Measurements from ENCODE around the gene HOXB4. TPM values are rescaled to one million over a fixed set of nuclear protein-coding genes. Genes with fewer than 3 reads are reported as not detected.
A peak's percentile ranks its signal among the peaks of the same experiment; 100 is the strongest.

Gene HOXB4
- total and polyA plus RNA-seq, 4 donors: 1.4 to 6.7 (median 2.6) TPM

GRCh38 chr17:48574505-48575065, 3.6 kb downstream of the HOXB4 start:
- WGBS, 2 donors: 47 to 66% methylated on average over 8 of the region's 8 CpGs
- Histone ChIP-seq H3K9ac (ENCODE audit: insufficient read depth in 1 of 2, low read length in 2 of 2) (peak overlapping the region; percentile 59 to 96), H3K36me3 (ENCODE audit: control insufficient read depth in 4 of 4, insufficient read depth in 4 of 4, low read length in 4 of 4) (peaks cover 0 to 32% (median 1%) of the 10 kb centered on the region in 4 donors), H3K4me3 (no peak overlapping the region), H3K27me3 (ENCODE audit: control insufficient read depth in 3 of 3, insufficient read depth in 3 of 3, low read length in 2 of 3) (peaks cover 0 to 70% (median 15%) of the 10 kb centered on the region in 3 donors), H3K27ac (ENCODE audit: low read depth in 1 of 2, low read length in 1 of 2) (peak overlapping the region in 1 of 2 donors; percentile 46), H3K4me1 (ENCODE audit: control insufficient read depth in 5 of 5, insufficient read depth in 5 of 5, low read length in 5 of 5) (peaks cover 0 to 82% (median 0%) of the 10 kb centered on the region in 5 donors), H3K9me3 (ENCODE audit: control insufficient read depth in 4 of 4, insufficient read depth in 3 of 4, low read length in 3 of 4) (no peaks in the 10 kb centered on the region)
- TF ChIP-seq CTCF (IDR thresholded peaks at IDR 0.05; ENCODE audit: control extremely low read depth, extremely low read depth): no peak
- DNase-seq (peak in 1 of 3 donors; percentile 67), ATAC-seq (ENCODE audit: insufficient read depth, low FRiP score) (no peak)

- peak overlapping the region; percentile 59 to 96 for H3K9ac ChIP-seq (ENCODE audit: insufficient read depth in 1 of 2, low read length in 2 of 2)
Measured at GRCh38 chr17:48571826-48572417, 6.2 kb downstream of the HOXB4 start.

DNA sequence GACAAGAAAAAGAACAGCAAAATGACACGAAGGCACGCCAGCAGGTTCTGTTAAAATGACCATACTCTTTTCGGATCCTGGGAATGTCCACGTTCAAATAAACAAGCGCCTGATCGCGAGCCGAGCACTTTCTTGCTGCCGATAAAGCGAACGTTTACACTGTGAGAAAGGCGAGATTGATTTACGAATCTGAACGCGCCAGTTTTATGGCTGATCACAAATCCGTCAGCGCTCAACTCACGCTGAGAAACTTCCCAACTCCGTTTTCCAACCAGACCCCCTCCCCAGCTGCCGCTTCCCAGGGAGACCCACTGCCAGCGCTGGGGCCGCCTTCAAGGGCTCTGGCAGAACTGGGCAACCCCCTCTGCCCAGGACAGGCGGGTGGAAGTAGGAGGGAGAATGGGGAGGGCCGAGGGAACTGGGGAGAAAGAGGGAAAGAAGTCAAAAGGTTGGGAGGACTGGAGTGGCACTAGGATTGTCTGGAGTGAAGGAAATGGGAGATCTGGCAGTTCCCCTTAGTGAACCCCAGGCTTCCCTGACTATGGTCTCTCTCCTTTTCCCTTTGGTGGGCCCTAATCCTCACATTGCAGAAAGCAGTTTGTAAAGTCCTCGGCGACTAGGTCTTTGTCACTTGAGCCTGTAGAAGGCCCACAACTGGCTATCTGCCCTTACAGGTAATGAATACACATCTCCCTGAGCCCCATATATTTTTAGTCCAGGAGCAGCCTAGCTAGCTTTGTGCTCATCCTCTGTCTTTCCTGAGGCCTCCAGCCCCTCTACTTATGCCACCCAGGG, 6.9 kb downstream of the HOXB4 start:
- H3K4me3 ChIP-seq: no peak overlapping the region
- H3K4me1 ChIP-seq (ENCODE audit: control insufficient read depth in 5 of 5, insufficient read depth in 5 of 5, low read length in 5 of 5): peaks cover 0 to 90% (median 6%) of the 10 kb centered on the region in 5 donors
- no peak for TF ChIP-seq CTCF (IDR thresholded peaks at IDR 0.05; ENCODE audit: control extremely low read depth, extremely low read depth)
- peak overlapping the region; percentile 59 to 96 for H3K9ac ChIP-seq (ENCODE audit: insufficient read depth in 1 of 2, low read length in 2 of 2)
- H3K36me3 ChIP-seq (ENCODE audit: control insufficient read depth in 4 of 4, insufficient read depth in 4 of 4, low read length in 4 of 4): peaks cover 0 to 26% (median 1%) of the 10 kb centered on the region in 4 donors
- WGBS, 2 donors: 32 to 60% methylated on average over 26 of the region's 26 CpGs
- DNase-seq (peak; percentile 74 to 91 (median 87)), ATAC-seq (ENCODE audit: insufficient read depth, low FRiP score) (no peak)
- peak overlapping the region in 1 of 2 donors; percentile 82 for H3K27ac ChIP-seq (ENCODE audit: low read depth in 1 of 2, low read length in 1 of 2)
- H3K27me3 ChIP-seq (ENCODE audit: control insufficient read depth in 3 of 3, insufficient read depth in 3 of 3, low read length in 2 of 3): peaks cover 0 to 72% (median 5%) of the 10 kb centered on the region in 3 donors
- H3K9me3 ChIP-seq (ENCODE audit: control insufficient read depth in 4 of 4, insufficient read depth in 3 of 4, low read length in 3 of 4): peaks cover 0 to 3% (median 0%) of the 10 kb centered on the region in 4 donors

More at GRCh38 chr17:48571826-48572417, 6.2 kb downstream of the HOXB4 start:
- Histone ChIP-seq H3K27ac (ENCODE audit: low read depth in 1 of 2, low read length in 1 of 2) (peak overlapping the region in 1 of 2 donors; percentile 82), H3K9me3 (ENCODE audit: control insufficient read depth in 4 of 4, insufficient read depth in 3 of 4, low read length in 3 of 4) (peaks cover 0 to 3% (median 0%) of the 10 kb centered on the region in 4 donors), H3K27me3 (ENCODE audit: control insufficient read depth in 3 of 3, insufficient read depth in 3 of 3, low read length in 2 of 3) (peaks cover 0 to 72% (median 6%) of the 10 kb centered on the region in 3 donors), H3K4me1 (ENCODE audit: control insufficient read depth in 5 of 5, insufficient read depth in 5 of 5, low read length in 5 of 5) (peaks cover 0 to 87% (median 6%) of the 10 kb centered on the region in 5 donors), H3K4me3 (no peak overlapping the region), H3K36me3 (ENCODE audit: control insufficient read depth in 4 of 4, insufficient read depth in 4 of 4, low read length in 4 of 4) (peaks cover 0 to 30% (median 1%) of the 10 kb centered on the region in 4 donors)
- ATAC-seq (ENCODE audit: insufficient read depth, low FRiP score) (no peak), DNase-seq (no peak)
- WGBS, 2 donors: 68 to 87% methylated on average over 1 of the region's 1 CpG
- TF ChIP-seq CTCF (IDR thresholded peaks at IDR 0.05; ENCODE audit: control extremely low read depth, extremely low read depth): no peak
